ENCODE data around the gene QRFPR.
A peak's percentile ranks its signal among the peaks of the same experiment; 100 is the strongest.

GRCh38 chr4:121307445-121308327, 73.1 kb downstream of the QRFPR start:
- TF ChIP-seq CTCF (IDR thresholded peaks at IDR 0.05 in 8 of 11, conservative IDR thresholded peaks at IDR 0.05 in 3 of 11), result peak in 10 of 11 experiments; percentile 22 to 61 (median 45)
- no peak for TF ChIP-seq POLR2AphosphoS5 (IDR thresholded peaks at IDR 0.05)
- no peak for TF ChIP-seq POLR2A (IDR thresholded peaks at IDR 0.05)

All from spleen (tissue), 7 donors.